Karpas-422 (cell line): Measurements from ENCODE around the gene ADPRH. TPM values are rescaled to one million over a fixed set of nuclear protein-coding genes. Genes with fewer than 3 reads are reported as not detected.

Source experiments
- DNase-seq: peaks from one replicate; pipeline ENCODE4 v3.0.0-alpha.2; 2015
- H2AFZ ChIP-seq: fragments of 200-600 bp; sonication (generic); 2 replicates; pipeline ENCODE4 v1.6.1; 2014; ENCODE audit warnings: antibody characterized with exemption, low read length, mixed read lengths
- H3K27ac ChIP-seq: fragments of 200-600 bp; sonication (generic); 2 replicates; pipeline ENCODE4 v1.5.1; 2014; ENCODE audit warnings: mild to moderate bottlenecking, low read length, moderate library complexity
- H3K27me3 ChIP-seq: fragments of 200-600 bp; sonication (generic); 2 replicates; pipeline ENCODE4 v1.6.1; 2014; ENCODE audit warnings: low read length, mixed read lengths
- H3K36me3 ChIP-seq: fragments of 200-600 bp; sonication (generic); 2 replicates; pipeline ENCODE4 v1.6.1; 2014; ENCODE audit warnings: low read length, mixed read lengths; ENCODE audit not compliant: insufficient read depth
- H3K4me1 ChIP-seq: fragments of 200-600 bp; sonication (generic); 2 replicates; pipeline ENCODE4 v1.6.1; 2014; ENCODE audit warnings: mild to moderate bottlenecking, low read length, mixed read lengths
- H3K4me2 ChIP-seq: fragments of 200-600 bp; sonication (generic); 2 replicates; pipeline ENCODE4 v1.6.1; 2014; ENCODE audit warnings: low read length, low read depth, mild to moderate bottlenecking; ENCODE audit not compliant: poor library complexity, severe bottlenecking
- H3K4me3 ChIP-seq: fragments of 200-600 bp; sonication (generic); 2 replicates; pipeline ENCODE4 v1.5.1; 2014; ENCODE audit warnings: mild to moderate bottlenecking, antibody characterized with exemption, low read length, mixed read lengths
- H3K79me2 ChIP-seq: fragments of 200-600 bp; sonication (generic); 2 replicates; pipeline ENCODE4 v1.6.1; 2014; ENCODE audit warnings: mild to moderate bottlenecking, low read length, mixed read lengths
- H3K9ac ChIP-seq: fragments of 200-600 bp; sonication (generic); 2 replicates; pipeline ENCODE4 v1.6.0; 2014; ENCODE audit warnings: low read length
- H3K9me2 ChIP-seq: fragments of 200-600 bp; sonication (generic), shearing (Covaris generic); replicated peaks from 2 replicates; pipeline ENCODE4 v1.6.0; 2014; ENCODE audit warnings: mild to moderate bottlenecking, low read length, moderate library complexity; ENCODE audit not compliant: insufficient read depth
- H3K9me3 ChIP-seq: fragments of 300-700, 200-600 bp; sonication (generic); 2 replicates; pipeline ENCODE4 v1.6.1; 2014; ENCODE audit warnings: low read length, mixed read lengths
- H4K20me1 ChIP-seq: fragments of 200-600 bp; sonication (generic); 2 replicates; pipeline ENCODE4 v1.6.1; 2014; ENCODE audit warnings: mild to moderate bottlenecking, antibody characterized with exemption, low read length, low read depth; ENCODE audit not compliant: insufficient read depth
- total RNA-seq: library from RNA; depleted of rRNA; stranded (reverse); fragments of >200 nt; shearing (Covaris generic); gene quantifications from 2 replicates; pipeline ENCODE4 v1.2.3, GENCODE V29; 2014; ENCODE audit warnings: low replicate concordance

ADPRH gene
- total RNA-seq, 1 experiment from 2014 or later, result 2.9 TPM

DNA sequence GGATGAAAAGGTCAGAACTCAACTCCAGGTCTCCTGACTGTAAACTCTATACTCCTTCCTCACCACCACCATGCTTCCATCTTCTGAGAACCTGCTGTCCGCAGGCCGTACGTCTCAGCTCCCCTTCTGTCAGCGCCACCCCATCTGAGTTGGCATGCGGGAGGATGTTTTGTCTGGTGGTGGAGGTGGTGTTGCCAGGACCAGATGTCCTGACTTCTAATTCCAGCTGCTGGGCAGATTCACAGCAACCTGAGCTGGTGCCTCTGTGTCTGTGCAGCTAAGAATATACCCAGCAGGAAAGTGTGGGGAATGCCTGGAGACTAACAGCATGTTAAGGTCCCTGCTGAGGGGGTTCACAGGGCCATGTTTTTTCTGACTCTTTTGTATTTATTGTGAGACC is 41.6 kb downstream of the ADPRH start:
- Histone ChIP-seq H2AFZ (no peak overlapping the region), H3K9me2 (no peaks in the 10 kb centered on the region), H3K27me3 (no peaks in the 10 kb centered on the region), H4K20me1 (no peaks in the 10 kb centered on the region), H3K79me2 (no peaks in the 10 kb centered on the region), H3K9ac (no peak overlapping the region), H3K9me3 (no peaks in the 10 kb centered on the region), H3K4me2 (no peak overlapping the region), H3K4me3 (no peak overlapping the region), H3K4me1 (no peaks in the 10 kb centered on the region), H3K36me3 (no peaks in the 10 kb centered on the region), H3K27ac (no peak overlapping the region)
- DNase-seq, result no peak

DNA sequence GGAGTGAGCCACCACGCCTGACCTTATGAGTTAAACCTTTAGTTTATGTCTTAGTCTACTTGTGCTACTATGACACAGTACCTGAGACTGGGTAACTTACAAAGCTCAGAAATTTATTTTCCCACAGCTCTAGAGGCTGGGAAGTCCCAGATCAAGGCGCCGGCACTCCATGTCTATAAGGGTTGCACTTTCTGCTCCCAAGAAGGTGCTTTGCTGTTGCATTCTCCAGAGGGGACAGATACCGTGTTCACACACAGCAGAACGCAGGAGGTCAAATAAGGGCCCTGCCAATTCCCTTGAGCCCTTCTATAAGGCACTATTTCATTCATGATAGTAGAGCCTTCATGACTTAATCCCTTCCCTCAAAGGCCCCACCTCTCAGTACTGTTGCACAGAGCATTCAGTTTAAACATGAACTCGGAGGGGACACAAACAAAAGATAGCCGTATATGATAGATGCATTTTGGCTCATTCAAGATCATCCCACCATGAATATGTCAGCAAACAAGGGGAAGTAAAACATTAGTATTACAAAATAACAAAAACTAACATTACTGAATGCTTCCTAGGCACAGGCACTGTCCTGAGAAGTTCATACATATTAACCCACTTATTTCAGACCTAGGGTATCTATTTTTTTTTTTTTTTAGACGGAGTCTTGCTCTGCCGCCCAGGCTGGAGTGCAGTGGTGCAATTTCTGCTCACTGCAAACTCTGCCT is 44.9 kb downstream of the ADPRH start:
- no peaks in the 10 kb centered on the region for H3K9me2 ChIP-seq
- H2AFZ ChIP-seq, result no peak overlapping the region
- H3K9ac ChIP-seq, result no peak overlapping the region
- H3K27me3 ChIP-seq, result peaks cover 3% of the 10 kb centered on the region; the same call in 1 of the 2 replicates
- no peak for DNase-seq
- H3K4me1 ChIP-seq, result no peaks in the 10 kb centered on the region
- H3K4me3 ChIP-seq, result no peak overlapping the region
- no peak overlapping the region for H3K27ac ChIP-seq
- H3K79me2 ChIP-seq, result no peaks in the 10 kb centered on the region
- no peaks in the 10 kb centered on the region for H3K9me3 ChIP-seq
- no peaks in the 10 kb centered on the region for H4K20me1 ChIP-seq
- H3K36me3 ChIP-seq, result no peaks in the 10 kb centered on the region
- no peak overlapping the region for H3K4me2 ChIP-seq

DNA sequence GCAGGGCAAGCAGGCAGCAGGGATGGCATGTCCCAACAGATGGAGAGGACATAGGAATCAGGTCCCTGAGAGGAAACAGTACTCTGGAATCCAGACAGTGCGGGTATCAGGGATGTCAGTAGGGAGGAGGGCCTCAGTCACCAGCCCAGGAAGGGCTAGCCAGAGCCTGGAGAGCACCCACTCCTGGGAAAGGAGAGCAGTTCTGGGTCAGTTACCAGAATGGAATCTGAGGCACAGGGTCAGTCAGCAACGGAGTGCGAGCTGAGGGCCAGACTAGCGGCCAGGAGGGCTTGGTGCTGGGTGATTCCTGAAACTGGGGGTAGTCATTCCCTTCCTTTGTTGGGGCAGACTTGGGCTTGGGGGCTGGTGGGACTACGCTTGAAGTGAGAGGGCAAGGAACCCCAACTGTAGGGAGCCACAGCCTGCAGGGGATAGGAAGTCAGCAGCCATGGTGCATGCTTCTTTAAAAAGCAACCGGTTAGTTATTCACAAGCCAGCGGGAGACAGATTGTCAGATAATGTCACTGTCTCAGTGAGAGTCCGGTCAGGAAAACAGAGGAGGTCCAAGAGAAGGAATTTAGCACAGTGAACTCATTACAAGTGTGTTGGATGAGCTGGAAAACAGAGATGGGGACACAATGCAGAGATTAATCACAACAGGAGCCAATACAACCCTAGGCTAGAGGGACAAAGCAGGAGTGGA is 46.3 kb downstream of the ADPRH start:
- H3K9me3 ChIP-seq, result no peaks in the 10 kb centered on the region
- no peak overlapping the region for H3K9ac ChIP-seq
- H3K4me1 ChIP-seq, result no peaks in the 10 kb centered on the region
- no peaks in the 10 kb centered on the region for H3K36me3 ChIP-seq
- no peaks in the 10 kb centered on the region for H4K20me1 ChIP-seq
- peaks cover 4% of the 10 kb centered on the region; the same call in 1 of the 2 replicates for H3K27me3 ChIP-seq
- no peak overlapping the region for H3K4me2 ChIP-seq
- no peaks in the 10 kb centered on the region for H3K9me2 ChIP-seq
- no peak for DNase-seq
- no peaks in the 10 kb centered on the region for H3K79me2 ChIP-seq
- no peak overlapping the region for H3K27ac ChIP-seq
- H2AFZ ChIP-seq, result no peak overlapping the region
- no peak overlapping the region for H3K4me3 ChIP-seq

DNA sequence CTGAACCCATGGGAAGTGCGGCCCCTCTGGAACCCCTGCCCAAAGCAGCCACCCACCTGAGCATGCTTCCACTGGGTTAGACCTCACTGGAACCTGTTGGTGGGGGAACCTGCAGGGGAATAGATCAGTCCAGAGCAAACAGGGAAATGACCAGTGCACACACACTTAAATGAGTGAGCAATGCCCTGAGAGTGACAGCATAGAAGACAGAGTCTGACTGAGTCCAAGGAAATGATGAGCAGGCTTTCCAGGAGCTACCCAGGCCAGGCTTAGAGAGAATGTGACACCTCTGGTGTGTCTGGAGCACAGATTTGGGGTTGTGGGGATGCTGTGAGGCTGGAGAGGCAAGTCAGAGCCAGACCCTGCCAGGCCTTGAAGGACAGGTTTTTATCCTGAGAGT is 46.9 kb downstream of the ADPRH start:
- no peak for DNase-seq
- H2AFZ ChIP-seq, result no peak overlapping the region
- H4K20me1 ChIP-seq, result no peaks in the 10 kb centered on the region
- H3K4me1 ChIP-seq, result no peaks in the 10 kb centered on the region
- no peak overlapping the region for H3K9ac ChIP-seq
- H3K36me3 ChIP-seq, result no peaks in the 10 kb centered on the region
- no peaks in the 10 kb centered on the region for H3K9me3 ChIP-seq
- no peak overlapping the region for H3K4me2 ChIP-seq
- peaks cover 4% of the 10 kb centered on the region; the same call in 1 of the 2 replicates for H3K27me3 ChIP-seq
- H3K4me3 ChIP-seq, result no peak overlapping the region
- no peak overlapping the region for H3K27ac ChIP-seq
- H3K79me2 ChIP-seq, result no peaks in the 10 kb centered on the region
- no peaks in the 10 kb centered on the region for H3K9me2 ChIP-seq

DNA sequence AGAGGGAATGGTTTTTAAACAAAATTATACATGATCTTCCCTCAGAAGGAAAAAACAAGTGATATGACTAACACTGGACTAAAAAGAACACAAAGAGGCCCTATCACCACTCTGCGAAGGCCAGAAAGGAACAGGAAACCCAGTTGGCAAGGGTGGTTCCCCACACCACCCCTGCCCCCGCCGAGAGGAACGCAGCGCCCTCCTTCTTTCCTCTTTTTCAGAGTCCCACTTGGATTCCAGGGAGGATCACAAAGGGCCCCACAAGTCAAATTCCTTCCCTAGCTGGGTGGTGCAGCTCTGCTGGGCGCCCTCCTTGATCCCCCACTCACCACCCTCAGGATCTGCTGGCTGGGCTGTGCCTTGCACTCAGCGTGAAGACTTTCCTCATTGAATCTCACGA is 48.2 kb downstream of the ADPRH start:
- DNase-seq, result no peak
- no peaks in the 10 kb centered on the region for H3K4me1 ChIP-seq
- no peak overlapping the region for H3K9ac ChIP-seq
- H3K4me3 ChIP-seq, result no peak overlapping the region
- H3K27ac ChIP-seq, result no peak overlapping the region
- no peak overlapping the region for H2AFZ ChIP-seq
- no peaks in the 10 kb centered on the region for H3K36me3 ChIP-seq
- H3K79me2 ChIP-seq, result no peaks in the 10 kb centered on the region
- peaks cover 4% of the 10 kb centered on the region; the same call in 1 of the 2 replicates for H3K27me3 ChIP-seq
- H3K9me2 ChIP-seq, result no peaks in the 10 kb centered on the region
- no peaks in the 10 kb centered on the region for H4K20me1 ChIP-seq
- no peak overlapping the region for H3K4me2 ChIP-seq
- no peaks in the 10 kb centered on the region for H3K9me3 ChIP-seq

DNA sequence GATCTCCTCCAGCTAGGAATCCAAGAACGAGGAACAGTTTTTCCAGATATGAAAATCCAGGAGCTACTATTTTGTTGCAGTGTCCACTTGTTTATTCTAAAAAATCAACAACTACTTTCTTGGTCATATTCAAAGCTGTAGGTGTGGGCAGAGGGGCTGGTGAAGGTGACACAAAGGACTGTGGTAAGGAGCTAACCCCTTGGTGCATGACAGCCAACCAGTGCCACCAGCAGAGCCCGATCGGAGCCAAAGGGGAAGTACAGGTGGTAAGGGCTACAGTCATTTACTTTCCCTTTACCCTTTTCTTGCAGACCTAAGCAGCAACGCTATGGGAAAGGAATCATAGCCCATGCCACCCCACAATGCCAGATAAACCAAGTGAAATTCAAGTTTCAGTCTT is 49.1 kb downstream of the ADPRH start:
- DNase-seq, result no peak
- Histone ChIP-seq H3K4me2 (no peak overlapping the region), H3K9me2 (no peaks in the 10 kb centered on the region), H3K4me3 (no peak overlapping the region), H3K9me3 (no peaks in the 10 kb centered on the region), H3K27ac (no peak overlapping the region), H3K27me3 (peaks cover 4% of the 10 kb centered on the region; the same call in 1 of the 2 replicates), H3K79me2 (no peaks in the 10 kb centered on the region), H3K9ac (no peak overlapping the region), H2AFZ (no peak overlapping the region), H3K36me3 (no peaks in the 10 kb centered on the region), H4K20me1 (no peaks in the 10 kb centered on the region), H3K4me1 (no peaks in the 10 kb centered on the region)

DNA sequence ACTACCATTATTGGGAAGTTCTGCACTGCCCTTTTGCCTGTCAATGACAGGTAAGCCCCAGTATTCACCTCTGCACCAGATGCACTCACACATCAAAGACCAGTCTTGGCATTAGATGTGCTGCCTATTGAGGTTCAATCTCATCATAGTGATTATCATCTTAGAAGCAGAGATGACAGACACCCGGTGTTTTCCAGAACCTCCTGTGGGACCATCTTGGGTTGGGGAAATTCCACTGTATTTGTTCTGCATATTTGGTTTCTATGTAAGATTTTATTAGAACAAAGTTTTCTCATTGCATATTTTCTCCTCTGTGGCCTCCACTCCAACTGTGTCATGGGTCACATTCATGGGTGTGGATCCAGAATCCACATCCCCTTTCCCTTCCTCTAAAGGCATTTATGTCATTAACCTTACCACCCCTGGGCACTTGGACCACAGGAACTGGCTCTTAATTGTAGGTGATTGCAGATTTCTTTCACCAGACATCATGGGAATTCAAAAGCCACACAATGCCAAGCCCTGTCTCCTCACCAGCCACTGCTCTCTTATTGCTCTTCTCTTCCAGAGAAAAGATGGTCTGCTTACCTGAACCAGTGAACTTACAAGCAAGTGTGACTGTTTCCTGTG is 49.6 kb downstream of the ADPRH start:
- Histone ChIP-seq H3K4me3 (no peak overlapping the region), H3K9ac (no peak overlapping the region), H3K27me3 (peaks cover 4% of the 10 kb centered on the region; the same call in 1 of the 2 replicates)

DNA sequence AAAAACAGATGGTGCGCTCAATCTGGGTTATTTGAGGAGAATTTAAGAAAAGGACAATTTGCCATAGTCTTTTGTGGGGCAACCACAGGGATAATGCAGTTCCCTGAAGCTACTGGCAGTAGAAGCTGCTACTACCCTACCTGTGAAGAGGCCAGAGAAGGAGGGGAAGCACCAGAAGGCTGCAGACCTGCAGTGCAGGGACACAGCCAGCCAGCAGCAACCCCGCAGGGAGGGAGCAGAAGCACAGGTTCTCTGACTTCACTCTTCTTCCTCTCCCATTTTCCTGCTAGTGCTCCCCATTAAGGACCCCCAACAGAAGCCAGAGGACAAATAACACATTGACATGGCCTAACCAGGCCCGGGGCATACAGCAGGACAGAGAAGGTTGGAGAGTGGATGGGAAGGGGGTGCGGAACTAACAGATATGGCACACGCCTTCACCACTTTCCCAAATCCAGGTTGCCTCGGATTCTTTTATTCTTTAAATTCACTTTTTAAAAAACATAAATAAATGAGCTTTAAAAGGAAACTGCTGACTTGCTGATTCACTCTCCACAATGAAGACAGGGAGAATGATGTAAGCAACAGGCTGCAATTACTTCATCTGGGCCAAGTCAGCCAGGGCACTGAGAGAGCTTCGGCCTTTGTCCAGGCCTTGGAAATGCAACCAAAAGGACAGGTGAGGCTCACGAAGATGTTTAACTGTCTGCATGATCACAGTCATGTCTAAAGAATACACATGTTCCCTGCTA is 51.0 kb downstream of the ADPRH start:
- Histone ChIP-seq H4K20me1 (no peaks in the 10 kb centered on the region), H3K27ac (no peak overlapping the region), H3K9ac (no peak overlapping the region), H3K9me2 (no peaks in the 10 kb centered on the region), H3K9me3 (no peaks in the 10 kb centered on the region), H2AFZ (no peak overlapping the region), H3K27me3 (peaks cover 4% of the 10 kb centered on the region; the same call in 1 of the 2 replicates), H3K4me3 (no peak overlapping the region), H3K36me3 (no peaks in the 10 kb centered on the region), H3K4me2 (no peak overlapping the region), H3K79me2 (no peaks in the 10 kb centered on the region), H3K4me1 (no peaks in the 10 kb centered on the region)
- DNase-seq, result no peak

More for the DNA sequence above, 49.6 kb downstream of the ADPRH start:
- Histone ChIP-seq H2AFZ (no peak overlapping the region), H3K4me2 (no peak overlapping the region), H3K36me3 (no peaks in the 10 kb centered on the region), H3K4me1 (no peaks in the 10 kb centered on the region), H3K9me3 (no peaks in the 10 kb centered on the region), H3K9me2 (no peaks in the 10 kb centered on the region), H4K20me1 (no peaks in the 10 kb centered on the region), H3K27ac (no peak overlapping the region), H3K79me2 (no peaks in the 10 kb centered on the region)
- no peak for DNase-seq
